ENCODE data around the gene EPB41L1. TPM values are rescaled to one million over a fixed set of nuclear protein-coding genes. Genes with fewer than 3 reads are reported as not detected.

EPB41L1 gene
- total RNA-seq, 2 experiments from 2014 or later = 0.57 to 1.1 TPM

GRCh38 chr20:36203861-36204260 is 49.3 kb downstream of the EPB41L1 start:
- Mint-ChIP-seq H3K4me3 (no peak overlapping the region), H3K9me3 (no peaks in the 10 kb centered on the region), H3K36me3 (ENCODE audit: low read depth) (no peaks in the 10 kb centered on the region), H3K27ac (no peak overlapping the region), H3K27me3 (ENCODE audit: low read depth) (no peaks in the 10 kb centered on the region), H3K4me1 (ENCODE audit: low read depth) (peaks cover 4% of the 10 kb centered on the region)
- intact Hi-C loops (cut with micrococcal nuclease) = loop anchor here (1.0 to 2.0 kb wide), 3 partner anchors 195 to 289 kb away; no protein-coding TSS in a partner anchor
- CTCF ChIA-PET = interaction anchor here (0.8 to 8.0 kb wide), 5 partner anchors 13 to 234 kb away, joined by 3 to 79 read pairs (median 10); no protein-coding TSS in a partner anchor
- DNase-seq = no peak

DNA sequence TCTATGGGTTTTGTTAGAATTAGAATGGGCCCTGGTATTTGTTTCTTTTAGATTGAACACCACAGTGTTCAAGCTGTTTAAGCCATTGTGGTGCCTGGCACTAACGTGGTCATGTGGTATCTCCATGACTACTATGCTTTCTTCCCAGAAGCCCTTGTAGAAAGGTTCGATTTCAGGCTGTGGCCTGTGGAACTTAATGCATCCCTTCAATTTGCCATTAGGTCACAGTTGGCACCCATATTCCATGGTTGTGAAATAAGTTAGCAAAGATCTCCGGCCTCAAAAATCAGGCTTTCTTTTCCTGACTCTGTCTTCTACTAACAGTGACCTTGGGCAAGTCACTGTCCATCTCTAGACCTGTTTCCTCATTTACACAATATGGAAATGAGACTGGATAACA is 50.5 kb downstream of the EPB41L1 start:
- H3K9me3 Mint-ChIP-seq = no peaks in the 10 kb centered on the region
- H3K4me1 Mint-ChIP-seq (ENCODE audit: low read depth) = peaks cover 4% of the 10 kb centered on the region
- DNase-seq = no peak
- H3K4me3 Mint-ChIP-seq = no peak overlapping the region
- CTCF ChIA-PET = interaction anchor here (2.7 kb wide), 1 partner anchor 49 kb away, joined by 9 read pairs; no protein-coding TSS in a partner anchor
- no peaks in the 10 kb centered on the region for H3K36me3 Mint-ChIP-seq (ENCODE audit: low read depth)
- intact Hi-C loops (cut with micrococcal nuclease) = no loop called here
- H3K27me3 Mint-ChIP-seq (ENCODE audit: low read depth) = no peaks in the 10 kb centered on the region
- H3K27ac Mint-ChIP-seq = no peak overlapping the region

- no peak overlapping the region for H3K4me3 Mint-ChIP-seq
- no peaks in the 10 kb centered on the region for H3K9me3 Mint-ChIP-seq
- intact Hi-C loops (cut with micrococcal nuclease) = no loop called here
- DNase-seq = no peak
- no peak overlapping the region for H3K27ac Mint-ChIP-seq
- H3K36me3 Mint-ChIP-seq (ENCODE audit: low read depth) = no peaks in the 10 kb centered on the region
- H3K4me1 Mint-ChIP-seq (ENCODE audit: low read depth) = peaks cover 4% of the 10 kb centered on the region
- CTCF ChIA-PET = interaction anchor here (1.8 kb wide), 1 partner anchor 233 kb away, joined by 4 read pairs; no protein-coding TSS in a partner anchor
- H3K27me3 Mint-ChIP-seq (ENCODE audit: low read depth) = no peaks in the 10 kb centered on the region
Measured at GRCh38 chr20:36206068-36206467, 51.5 kb downstream of the EPB41L1 start.

DNA sequence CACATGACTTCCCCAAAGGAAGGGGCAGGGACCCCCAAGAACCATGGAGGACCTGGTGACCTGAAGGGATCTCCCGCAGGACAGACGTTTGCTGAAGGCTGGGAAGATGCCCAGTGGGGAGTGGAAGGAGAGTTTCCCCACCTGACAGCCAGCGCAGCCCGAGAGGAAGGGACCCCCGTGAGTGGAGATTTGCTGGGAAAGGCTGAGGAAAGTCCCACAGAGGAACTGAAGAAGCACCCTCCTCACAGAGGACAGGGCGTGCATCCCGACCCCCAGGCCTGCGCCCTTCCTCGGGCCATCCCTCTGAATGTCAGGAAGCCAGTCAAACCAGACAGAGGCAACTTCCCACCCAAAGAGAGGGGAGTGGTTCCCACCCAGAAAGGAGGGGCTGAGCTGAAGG is 52.1 kb downstream of the EPB41L1 start:
- intact Hi-C loops (cut with micrococcal nuclease) = no loop called here
- Mint-ChIP-seq H3K4me3 (no peak overlapping the region), H3K36me3 (ENCODE audit: low read depth) (no peaks in the 10 kb centered on the region), H3K27ac (no peak overlapping the region), H3K4me1 (ENCODE audit: low read depth) (peaks cover 4% of the 10 kb centered on the region), H3K27me3 (ENCODE audit: low read depth) (no peaks in the 10 kb centered on the region), H3K9me3 (no peaks in the 10 kb centered on the region)
- DNase-seq = no peak
- CTCF ChIA-PET = interaction anchor here (1.8 kb wide), 1 partner anchor 233 kb away, joined by 4 read pairs; no protein-coding TSS in a partner anchor

DNA sequence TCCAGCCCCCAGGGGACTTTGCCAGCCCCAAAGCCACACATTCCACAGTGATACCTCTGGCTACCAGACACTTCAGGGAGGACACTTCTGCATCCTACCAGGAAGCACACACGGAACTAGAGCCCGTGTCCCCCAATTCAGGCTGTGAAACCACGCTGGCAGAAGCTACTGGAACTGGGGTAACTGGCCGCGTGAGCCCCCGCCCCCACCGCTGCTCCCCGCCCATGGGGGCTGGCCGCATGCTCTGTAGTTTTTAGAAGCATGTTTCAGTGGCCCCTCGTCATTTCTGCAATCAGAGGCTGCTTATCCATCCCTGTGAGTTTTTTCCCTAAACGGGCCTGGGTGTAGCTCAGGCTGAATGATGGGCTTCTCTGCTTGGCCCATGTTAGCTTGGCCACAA is 53.1 kb downstream of the EPB41L1 start:
- CTCF ChIA-PET = no interaction called here
- Mint-ChIP-seq H3K4me1 (ENCODE audit: low read depth) (peaks cover 4% of the 10 kb centered on the region), H3K27ac (no peak overlapping the region), H3K9me3 (no peaks in the 10 kb centered on the region), H3K27me3 (ENCODE audit: low read depth) (no peaks in the 10 kb centered on the region), H3K36me3 (ENCODE audit: low read depth) (no peaks in the 10 kb centered on the region), H3K4me3 (no peak overlapping the region)
- DNase-seq = no peak
- intact Hi-C loops (cut with micrococcal nuclease) = no loop called here

DNA sequence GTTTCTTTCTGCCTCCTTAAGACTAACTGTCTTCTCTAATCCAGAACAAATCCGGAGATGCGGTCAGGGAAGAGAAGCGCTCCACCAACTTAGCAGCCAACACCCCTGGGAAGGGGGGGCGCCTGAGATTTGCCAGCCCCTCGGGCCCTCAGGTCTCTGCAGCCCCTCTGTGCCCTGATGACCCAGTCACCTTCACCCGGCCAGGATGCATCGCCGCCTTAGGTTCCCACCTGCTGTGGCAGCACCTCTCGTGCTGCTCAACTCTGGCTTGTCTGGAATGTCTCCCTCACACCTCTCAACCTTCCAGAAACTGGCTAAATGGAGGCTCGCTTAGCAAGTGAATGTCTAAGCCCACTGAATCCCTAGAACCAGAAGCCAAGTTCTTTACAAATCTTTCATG is 53.7 kb downstream of the EPB41L1 start:
- no peaks in the 10 kb centered on the region for H3K27me3 Mint-ChIP-seq (ENCODE audit: low read depth)
- CTCF ChIA-PET = no interaction called here
- no peak overlapping the region for H3K27ac Mint-ChIP-seq
- no peaks in the 10 kb centered on the region for H3K4me1 Mint-ChIP-seq (ENCODE audit: low read depth)
- H3K36me3 Mint-ChIP-seq (ENCODE audit: low read depth) = no peaks in the 10 kb centered on the region
- no peak for DNase-seq
- intact Hi-C loops (cut with micrococcal nuclease) = no loop called here
- H3K9me3 Mint-ChIP-seq = no peaks in the 10 kb centered on the region
- no peak overlapping the region for H3K4me3 Mint-ChIP-seq

DNA sequence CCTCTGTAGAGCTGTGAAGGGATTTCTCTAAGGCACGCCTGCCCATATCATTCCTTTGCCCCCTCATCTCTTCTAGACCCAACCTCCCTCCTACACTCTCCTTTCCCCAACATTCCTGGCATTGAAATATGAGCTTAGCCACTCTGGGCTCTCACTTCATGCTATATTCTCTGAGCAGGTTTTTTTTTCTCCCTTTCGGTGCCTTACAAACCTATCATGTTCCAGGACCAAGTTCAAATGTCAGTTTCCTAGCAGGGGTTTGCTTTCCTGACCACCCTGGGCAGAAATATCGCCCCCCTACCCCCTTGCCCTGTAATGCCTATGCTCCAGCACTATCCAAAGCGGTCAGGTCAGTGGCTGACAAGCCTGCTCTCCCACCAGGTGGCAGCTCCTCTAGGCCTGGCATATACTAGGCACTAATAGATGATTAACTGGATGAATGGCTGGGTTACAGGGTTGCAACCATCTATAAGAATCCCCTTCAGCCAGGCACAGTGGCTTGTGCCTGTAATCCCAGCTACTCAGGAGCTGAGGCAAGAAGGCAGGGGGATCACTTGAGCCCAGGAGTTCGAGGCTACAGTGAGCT is 56.0 kb downstream of the EPB41L1 start:
- CTCF ChIA-PET = interaction anchor here (0.7 to 1.7 kb wide), 6 partner anchors 11 to 267 kb away, joined by 3 to 5 read pairs (median 3); no protein-coding TSS in a partner anchor
- Mint-ChIP-seq H3K4me3 (no peak overlapping the region), H3K36me3 (ENCODE audit: low read depth) (no peaks in the 10 kb centered on the region), H3K4me1 (ENCODE audit: low read depth) (no peaks in the 10 kb centered on the region), H3K27ac (no peak overlapping the region), H3K9me3 (no peaks in the 10 kb centered on the region), H3K27me3 (ENCODE audit: low read depth) (no peaks in the 10 kb centered on the region)
- intact Hi-C loops (cut with micrococcal nuclease) = no loop called here
- no peak for DNase-seq

GRCh38 chr20:36213362-36213761 is 58.8 kb downstream of the EPB41L1 start:
- Mint-ChIP-seq H3K27me3 (ENCODE audit: low read depth) (no peaks in the 10 kb centered on the region), H3K9me3 (no peaks in the 10 kb centered on the region), H3K27ac (no peak overlapping the region), H3K4me3 (no peak overlapping the region), H3K4me1 (ENCODE audit: low read depth) (no peaks in the 10 kb centered on the region), H3K36me3 (ENCODE audit: low read depth) (no peaks in the 10 kb centered on the region)
- DNase-seq = no peak
- intact Hi-C loops (cut with micrococcal nuclease) = no loop called here
- CTCF ChIA-PET = interaction anchor here (1.7 to 2.3 kb wide), 3 partner anchors 11 to 226 kb away, joined by 5 to 10 read pairs (median 6); no protein-coding TSS in a partner anchor

DNA sequence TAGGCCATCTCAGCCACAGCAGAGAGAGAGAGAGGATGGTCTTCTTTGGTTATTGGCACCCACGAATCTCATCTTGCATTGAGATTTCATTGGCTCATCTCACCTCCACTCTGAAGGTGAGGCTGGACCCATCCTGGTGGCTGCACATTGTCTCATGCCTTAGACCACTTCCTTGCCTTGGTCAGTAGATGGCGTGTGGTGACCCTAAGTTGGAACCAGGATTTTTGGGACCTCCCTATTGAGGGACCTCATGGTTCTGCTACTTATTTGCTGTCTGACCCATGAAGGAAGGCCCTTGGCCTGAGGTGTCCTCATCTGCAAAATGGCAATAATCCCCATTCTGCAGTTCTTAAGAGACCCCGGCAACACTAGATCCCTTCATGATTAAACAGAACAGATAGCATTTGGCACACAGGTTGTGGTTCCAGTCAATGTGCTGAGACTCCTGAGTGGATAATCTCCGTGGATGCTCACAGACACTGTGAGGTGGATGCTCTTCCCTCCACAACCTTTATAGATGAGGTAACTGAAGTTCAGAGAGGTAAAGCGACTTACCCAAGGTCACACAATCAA is 60.2 kb downstream of the EPB41L1 start:
- H3K9me3 Mint-ChIP-seq = no peaks in the 10 kb centered on the region
- CTCF ChIA-PET = interaction anchor here (0.8 to 2.5 kb wide), 5 partner anchors 12 to 225 kb away, joined by 3 to 7 read pairs (median 5); no protein-coding TSS in a partner anchor
- no peak overlapping the region for H3K4me3 Mint-ChIP-seq
- no peak overlapping the region for H3K27ac Mint-ChIP-seq
- no peaks in the 10 kb centered on the region for H3K36me3 Mint-ChIP-seq (ENCODE audit: low read depth)
- no peaks in the 10 kb centered on the region for H3K4me1 Mint-ChIP-seq (ENCODE audit: low read depth)
- intact Hi-C loops (cut with micrococcal nuclease) = loop anchor here (1.0 kb wide), 1 partner anchor 225 kb away; no protein-coding TSS in a partner anchor
- peak; percentile 27 for DNase-seq
- no peaks in the 10 kb centered on the region for H3K27me3 Mint-ChIP-seq (ENCODE audit: low read depth)

GRCh38 chr20:36215778-36216177 is 61.2 kb downstream of the EPB41L1 start:
- Mint-ChIP-seq H3K4me1 (ENCODE audit: low read depth) (no peaks in the 10 kb centered on the region), H3K4me3 (no peak overlapping the region), H3K27ac (no peak overlapping the region), H3K36me3 (ENCODE audit: low read depth) (no peaks in the 10 kb centered on the region), H3K9me3 (no peaks in the 10 kb centered on the region), H3K27me3 (ENCODE audit: low read depth) (no peaks in the 10 kb centered on the region)
- intact Hi-C loops (cut with micrococcal nuclease) = no loop called here
- CTCF ChIA-PET = interaction anchor here (0.9 to 2.5 kb wide), 7 partner anchors 13 to 227 kb away, joined by 3 to 10 read pairs (median 5); no protein-coding TSS in a partner anchor
- DNase-seq = no peak

GRCh38 chr20:36216314-36217025 is 61.9 kb downstream of the EPB41L1 start:
- Mint-ChIP-seq H3K9me3 (no peaks in the 10 kb centered on the region), H3K27ac (no peak overlapping the region), H3K27me3 (ENCODE audit: low read depth) (no peaks in the 10 kb centered on the region), H3K36me3 (ENCODE audit: low read depth) (no peaks in the 10 kb centered on the region), H3K4me1 (ENCODE audit: low read depth) (no peaks in the 10 kb centered on the region), H3K4me3 (no peak overlapping the region)
- intact Hi-C loops (cut with micrococcal nuclease) = no loop called here
- DNase-seq = no peak
- CTCF ChIA-PET = interaction anchor here (0.9 to 2.5 kb wide), 8 partner anchors 10 to 227 kb away, joined by 3 to 10 read pairs (median 4); no protein-coding TSS in a partner anchor

GRCh38 chr20:36217226-36217625 is 62.7 kb downstream of the EPB41L1 start:
- Mint-ChIP-seq H3K9me3 (no peaks in the 10 kb centered on the region), H3K27me3 (ENCODE audit: low read depth) (no peaks in the 10 kb centered on the region), H3K4me1 (ENCODE audit: low read depth) (no peaks in the 10 kb centered on the region), H3K36me3 (ENCODE audit: low read depth) (no peaks in the 10 kb centered on the region), H3K27ac (no peak overlapping the region), H3K4me3 (no peak overlapping the region)
- intact Hi-C loops (cut with micrococcal nuclease) = no loop called here
- DNase-seq = no peak
- CTCF ChIA-PET = interaction anchor here (1.0 to 2.5 kb wide), 7 partner anchors 9 to 222 kb away, joined by 3 to 10 read pairs (median 5); no protein-coding TSS in a partner anchor

Data from activated naive CD4-positive, alpha-beta T cell treated with anti-CD3 and anti-CD28 coated beads for 36 hours (primary cell).